ENCODE results near the gene DTX3.

DNA sequence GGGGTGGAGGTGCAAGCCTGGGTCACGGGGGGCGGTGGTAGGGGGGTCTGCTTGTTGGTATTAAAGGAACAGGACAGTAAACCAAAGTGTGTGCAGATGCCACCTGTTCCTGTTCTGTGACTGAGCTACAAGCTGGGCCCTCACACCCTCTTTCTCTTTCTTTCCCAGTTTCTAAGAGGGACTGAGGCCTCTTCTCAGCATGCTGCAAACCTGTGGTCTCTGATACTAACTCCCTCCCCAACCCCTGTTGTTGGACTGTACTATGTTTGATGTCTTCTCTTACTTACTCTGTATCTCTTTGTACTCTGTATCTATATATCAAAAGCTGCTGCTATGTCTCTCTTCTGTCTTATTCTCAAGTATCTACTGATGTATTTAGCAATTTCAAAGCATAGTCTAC is 20.6 kb upstream of the DTX3 start:
- TF ChIP-seq, protein P1, sequence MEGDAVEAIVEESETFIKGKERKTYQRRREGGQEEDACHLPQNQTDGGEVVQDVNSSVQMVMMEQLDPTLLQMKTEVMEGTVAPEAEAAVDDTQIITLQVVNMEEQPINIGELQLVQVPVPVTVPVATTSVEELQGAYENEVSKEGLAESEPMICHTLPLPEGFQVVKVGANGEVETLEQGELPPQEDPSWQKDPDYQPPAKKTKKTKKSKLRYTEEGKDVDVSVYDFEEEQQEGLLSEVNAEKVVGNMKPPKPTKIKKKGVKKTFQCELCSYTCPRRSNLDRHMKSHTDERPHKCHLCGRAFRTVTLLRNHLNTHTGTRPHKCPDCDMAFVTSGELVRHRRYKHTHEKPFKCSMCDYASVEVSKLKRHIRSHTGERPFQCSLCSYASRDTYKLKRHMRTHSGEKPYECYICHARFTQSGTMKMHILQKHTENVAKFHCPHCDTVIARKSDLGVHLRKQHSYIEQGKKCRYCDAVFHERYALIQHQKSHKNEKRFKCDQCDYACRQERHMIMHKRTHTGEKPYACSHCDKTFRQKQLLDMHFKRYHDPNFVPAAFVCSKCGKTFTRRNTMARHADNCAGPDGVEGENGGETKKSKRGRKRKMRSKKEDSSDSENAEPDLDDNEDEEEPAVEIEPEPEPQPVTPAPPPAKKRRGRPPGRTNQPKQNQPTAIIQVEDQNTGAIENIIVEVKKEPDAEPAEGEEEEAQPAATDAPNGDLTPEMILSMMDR (IDR thresholded peaks at IDR 0.05), result no peak
- no peak for TF ChIP-seq EP300 (IDR thresholded peaks at IDR 0.05)
